Stimulated activated CD8-positive, alpha-beta memory T cell treated with anti-CD3 and anti-CD28 coated beads, Interleukin-15, amount 100 ng/mL, for 4 hours (primary cell): Measurements from ENCODE around the gene FUT7.
"Not testable (repeated sequence)": the region's sequence is repeated elsewhere in the genome, so short reads cannot be mapped to it uniquely, and the experiment has no call there.

Experiments
- DNase-seq, 2 donors: peaks; one replicate each; pipeline ENCODE4 v3.0.0-alpha.2; 2020; ENCODE audit warnings: low read depth in 2 of 2

FUT7 gene

DNA sequence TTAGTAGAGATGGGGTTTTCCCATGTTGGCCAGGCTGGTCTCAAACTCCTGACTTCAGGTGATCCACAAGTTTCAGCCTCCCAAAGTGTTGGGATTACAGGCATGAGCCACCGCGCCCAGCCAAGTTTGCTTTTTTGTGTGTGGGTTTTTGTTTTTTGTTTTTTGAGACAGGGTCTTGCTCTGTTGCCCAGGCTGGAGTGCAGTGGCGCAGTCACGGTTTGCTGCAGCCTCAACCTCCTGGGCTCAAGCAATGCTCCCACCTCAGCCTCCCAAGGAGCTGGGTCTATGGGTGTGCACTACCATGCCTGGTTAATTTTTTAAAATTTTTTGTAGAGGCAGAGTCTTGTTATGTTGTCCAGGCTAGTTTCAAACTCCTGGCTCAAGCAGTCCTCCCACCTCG lies 1.6 kb upstream of the FUT7 start:
- not testable (repeated sequence) for DNase-seq

GRCh38 chr9:137032858-137033257 lies 970 bp upstream of the FUT7 start:
- DNase-seq, result no peak

DNA sequence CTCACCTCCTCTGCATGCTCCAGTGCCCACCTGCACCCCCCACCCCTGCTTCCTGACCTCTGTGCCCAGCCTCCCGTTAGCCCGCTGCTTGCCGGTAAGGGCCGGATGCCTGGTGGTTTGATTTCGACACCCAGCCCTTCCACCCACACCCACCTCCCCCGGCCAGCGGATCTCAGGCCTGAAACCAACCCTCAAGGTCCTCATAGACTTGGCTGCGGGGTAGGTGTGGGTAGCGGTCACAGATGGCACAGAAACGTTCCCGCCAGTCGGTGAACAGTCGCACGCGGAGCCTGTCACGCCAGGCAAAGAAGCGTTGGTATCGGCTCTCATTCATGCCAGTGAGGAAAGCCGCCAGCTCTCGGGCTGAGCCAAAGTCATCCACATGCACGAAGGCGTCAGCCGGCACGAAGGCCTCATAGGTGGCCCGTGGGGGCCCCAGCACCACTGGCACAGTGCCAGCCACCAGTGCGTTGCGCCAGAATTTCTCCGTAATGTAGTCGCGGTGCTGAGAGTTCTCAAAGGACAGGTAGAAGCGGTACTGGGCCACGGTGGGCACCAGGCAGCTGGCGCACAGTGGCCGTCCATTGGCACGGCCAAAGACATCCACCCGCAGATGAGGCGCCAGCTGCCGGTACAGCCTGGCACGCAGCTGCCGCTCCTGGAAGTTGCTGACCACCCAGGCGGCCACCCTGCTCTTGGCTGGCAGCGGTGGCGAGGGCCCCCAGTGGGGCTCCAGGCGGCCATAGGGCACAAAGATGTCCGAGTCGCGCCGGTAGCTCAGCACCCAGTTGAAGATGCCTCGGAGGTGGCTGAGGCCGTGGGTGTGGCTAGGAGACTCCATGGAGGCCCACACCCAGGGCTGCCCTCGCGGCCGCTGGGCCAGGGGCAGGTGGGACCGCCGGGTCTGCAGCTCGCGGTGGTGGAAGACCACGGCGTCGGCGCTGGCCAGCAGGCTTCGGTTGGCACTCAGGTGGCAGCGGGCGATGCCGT lies 1.1 kb downstream of the FUT7 start:
- DNase-seq, result no peak

DNA sequence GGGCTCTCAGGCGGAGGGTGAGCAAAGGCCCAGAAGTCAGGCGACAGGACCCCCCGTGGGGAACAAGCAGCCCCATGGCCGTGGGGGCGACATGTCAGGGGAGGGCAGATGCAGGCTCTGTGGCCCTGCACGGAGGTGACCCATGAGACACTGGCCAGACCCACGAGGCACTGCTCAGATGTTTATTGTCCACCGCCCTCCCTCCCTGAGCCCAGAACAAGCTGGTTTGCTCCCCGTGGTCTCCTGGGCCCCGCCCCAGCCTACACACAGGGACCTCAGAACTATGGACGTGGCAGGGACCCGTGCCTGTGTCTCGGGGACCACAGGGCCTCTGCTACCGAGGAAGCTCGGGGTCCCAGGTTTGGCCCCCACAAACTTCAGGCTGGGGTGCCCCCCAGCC lies 1.9 kb downstream of the FUT7 start:
- no peak for DNase-seq

- DNase-seq, result peak in 1 of 2 donors; percentile 40
These were observed 2.6 kb downstream of the FUT7 start for GRCh38 chr9:137029058-137029936.

DNA sequence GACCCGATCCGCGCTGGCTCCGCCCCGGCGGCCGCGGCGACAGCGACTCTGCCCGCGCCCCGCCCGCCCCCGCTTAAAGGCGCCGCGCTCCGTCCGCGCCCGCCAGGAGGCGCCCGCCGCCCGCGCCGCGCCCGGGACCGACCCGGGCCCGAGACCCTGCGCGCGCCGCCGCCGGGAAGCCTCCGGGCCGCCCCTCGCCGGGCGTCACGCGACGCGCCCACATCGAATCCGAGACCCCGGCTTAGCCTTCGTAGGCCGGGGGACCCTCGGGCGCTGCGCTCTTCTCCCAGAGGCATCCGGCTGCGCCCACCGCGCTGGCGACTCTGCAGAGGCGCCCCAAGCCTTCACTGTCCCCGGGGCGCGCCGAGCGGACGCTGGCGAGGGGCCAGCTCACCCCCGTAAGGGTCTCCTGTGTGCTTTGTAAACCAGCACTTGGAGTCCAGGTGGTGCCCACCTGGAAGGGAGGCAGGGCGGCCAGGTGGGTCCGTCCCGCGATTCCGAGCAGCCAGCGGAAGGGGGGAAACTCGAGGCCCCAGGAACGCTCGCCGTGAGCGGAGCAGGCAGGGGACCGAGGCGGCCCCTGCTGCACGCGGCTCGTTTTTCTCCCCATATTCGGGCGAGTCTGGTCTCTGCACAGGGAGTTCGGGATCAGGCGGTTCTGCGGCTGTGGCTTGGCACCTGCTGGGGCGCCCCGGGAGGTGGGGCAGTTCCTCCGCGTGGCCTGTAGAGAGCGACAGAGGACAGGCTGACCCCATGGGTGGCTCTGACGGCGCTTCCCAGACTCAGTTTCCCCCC lies 3.4 kb downstream of the FUT7 start:
- peak in 1 of 2 donors; percentile 42 for DNase-seq

DNA sequence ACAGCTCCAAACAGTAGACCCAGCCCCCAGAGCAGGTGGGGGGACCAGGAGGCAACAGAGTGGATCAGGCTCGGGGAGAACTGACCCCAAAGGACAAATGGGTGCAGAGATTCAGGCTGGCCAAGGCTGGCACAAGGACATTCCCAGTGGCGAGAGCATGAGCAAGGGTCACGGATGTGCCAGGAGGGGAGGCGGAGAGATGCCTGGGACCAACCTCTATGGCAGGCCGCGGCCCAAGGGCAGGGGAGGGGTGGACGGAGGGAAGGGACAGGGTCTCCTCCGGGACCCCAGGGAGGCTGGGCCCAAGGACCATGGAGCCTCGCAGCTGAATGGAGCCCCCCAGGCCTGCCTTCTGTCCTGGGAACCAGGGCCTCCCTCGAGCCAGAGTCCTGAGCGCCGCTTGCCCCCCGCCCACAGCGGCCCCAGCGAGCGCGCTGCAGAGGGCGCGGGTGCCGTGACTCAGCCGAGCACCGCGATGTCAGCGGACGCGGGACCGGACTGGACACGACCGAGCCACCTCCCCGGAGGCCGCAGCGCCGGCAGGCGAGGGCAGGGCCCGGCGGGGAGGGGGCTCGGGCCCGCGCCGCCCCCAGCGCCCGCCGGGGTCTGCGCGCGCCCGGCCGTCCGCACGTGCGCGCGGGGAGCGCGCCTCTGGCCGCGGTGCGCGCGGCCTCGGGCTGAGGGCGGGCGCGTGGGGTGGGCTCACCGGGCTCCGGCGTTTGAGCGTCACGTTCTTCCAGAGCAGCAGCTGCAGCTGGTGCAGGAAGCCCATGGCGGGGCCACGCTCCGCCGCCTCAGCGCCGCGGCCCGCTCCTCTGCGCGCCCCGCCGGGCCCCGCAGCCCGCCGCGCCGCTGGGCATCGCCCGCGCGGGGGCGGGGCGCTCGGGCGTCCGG lies 4.3 kb downstream of the FUT7 start, which contains the start of gene ABCA2:
Gene ABCA2 (minus strand): TSS at position 869 of the 894 bp plus-strand sequence. CDS start 97 bp downstream, at position 772.
- DNase-seq, result no peak

DNA sequence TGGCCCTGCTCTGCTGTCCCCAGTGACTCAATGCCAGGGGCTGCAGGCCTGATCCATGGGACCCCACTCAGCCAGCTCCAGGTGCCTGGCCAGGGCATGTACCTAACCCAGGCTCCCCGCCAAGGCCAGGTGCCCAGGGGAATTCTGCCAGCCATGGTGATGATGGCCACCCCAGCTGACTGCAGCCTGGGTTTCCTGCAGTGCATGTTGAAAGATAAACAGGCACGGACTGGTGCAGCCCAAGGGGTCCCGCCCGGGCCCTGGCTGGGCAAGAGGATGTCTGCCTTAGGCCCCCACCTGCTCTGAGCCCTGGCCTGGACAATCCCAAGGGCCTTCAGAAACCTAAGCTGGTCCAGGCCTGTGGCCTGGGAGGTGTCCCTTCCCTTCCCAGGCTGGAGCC lies 5.1 kb downstream of the FUT7 start:
- DNase-seq, result no peak

GRCh38 chr9:137026384-137026783 lies 5.5 kb downstream of the FUT7 start:
- DNase-seq, result no peak

DNA sequence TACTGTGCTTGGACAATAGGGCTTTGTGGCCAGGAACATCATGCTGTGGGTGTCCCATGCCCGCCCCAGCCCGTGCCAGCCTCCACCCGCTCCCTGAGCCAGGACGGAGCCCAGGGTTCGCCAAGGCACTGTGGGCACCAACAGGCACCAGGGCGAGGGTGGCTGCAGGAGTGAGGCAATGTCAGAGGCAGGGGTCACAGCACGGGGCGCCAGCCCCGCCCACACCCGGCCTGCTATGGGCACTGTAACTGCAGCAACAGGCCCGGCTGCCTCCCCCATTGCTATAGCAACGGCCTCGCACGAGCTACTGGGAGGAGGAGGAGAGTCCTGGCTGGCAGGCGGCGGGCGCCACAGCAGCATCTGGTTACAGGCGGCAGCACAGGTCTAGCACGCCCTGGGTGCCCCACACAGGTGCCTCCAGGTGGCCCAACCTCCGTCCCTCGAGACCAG lies 6.3 kb downstream of the FUT7 start:
- no peak for DNase-seq

DNA sequence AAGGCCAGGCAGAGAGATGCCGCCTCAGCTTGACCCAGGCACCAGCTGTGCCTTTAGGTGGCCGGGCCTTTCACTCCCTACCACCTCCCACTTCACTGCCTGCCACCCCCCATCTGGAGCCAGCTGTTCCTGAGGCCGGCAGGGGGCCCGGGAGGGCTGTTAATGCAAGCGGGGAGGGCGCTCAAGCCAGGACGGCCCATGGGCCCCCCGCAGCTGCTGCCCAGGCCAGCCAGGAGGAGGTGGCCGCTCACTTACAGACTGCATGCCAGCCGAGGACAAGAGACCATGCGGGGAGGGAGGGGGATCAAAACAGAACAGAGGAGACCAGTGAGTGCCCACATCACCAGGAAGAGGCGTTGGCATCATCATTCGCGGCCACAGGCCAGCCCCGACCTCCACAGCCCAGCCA lies 8.3 kb downstream of the FUT7 start:
- DNase-seq, result no peak

- no peak for DNase-seq
These were observed 8.7 kb downstream of the FUT7 start for GRCh38 chr9:137023157-137023556.

DNA sequence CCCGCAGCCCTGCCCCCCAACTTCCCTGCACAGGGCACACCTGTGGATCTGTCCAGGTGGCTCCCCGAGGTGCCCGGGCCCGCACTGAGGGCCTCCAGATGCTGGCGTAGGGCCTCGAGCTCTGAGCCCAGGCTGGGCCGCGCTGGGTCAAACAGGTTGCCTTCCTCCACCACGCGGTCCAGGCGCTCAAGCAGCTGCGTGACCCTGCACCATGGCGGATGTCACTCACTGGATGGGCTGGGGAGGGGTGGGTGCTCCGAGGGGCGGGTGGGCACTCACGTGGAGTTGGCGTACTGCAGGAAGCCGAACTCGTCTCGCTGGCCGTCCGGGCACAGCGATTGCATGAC lies 9.3 kb downstream of the FUT7 start:
- no peak for DNase-seq

DNA sequence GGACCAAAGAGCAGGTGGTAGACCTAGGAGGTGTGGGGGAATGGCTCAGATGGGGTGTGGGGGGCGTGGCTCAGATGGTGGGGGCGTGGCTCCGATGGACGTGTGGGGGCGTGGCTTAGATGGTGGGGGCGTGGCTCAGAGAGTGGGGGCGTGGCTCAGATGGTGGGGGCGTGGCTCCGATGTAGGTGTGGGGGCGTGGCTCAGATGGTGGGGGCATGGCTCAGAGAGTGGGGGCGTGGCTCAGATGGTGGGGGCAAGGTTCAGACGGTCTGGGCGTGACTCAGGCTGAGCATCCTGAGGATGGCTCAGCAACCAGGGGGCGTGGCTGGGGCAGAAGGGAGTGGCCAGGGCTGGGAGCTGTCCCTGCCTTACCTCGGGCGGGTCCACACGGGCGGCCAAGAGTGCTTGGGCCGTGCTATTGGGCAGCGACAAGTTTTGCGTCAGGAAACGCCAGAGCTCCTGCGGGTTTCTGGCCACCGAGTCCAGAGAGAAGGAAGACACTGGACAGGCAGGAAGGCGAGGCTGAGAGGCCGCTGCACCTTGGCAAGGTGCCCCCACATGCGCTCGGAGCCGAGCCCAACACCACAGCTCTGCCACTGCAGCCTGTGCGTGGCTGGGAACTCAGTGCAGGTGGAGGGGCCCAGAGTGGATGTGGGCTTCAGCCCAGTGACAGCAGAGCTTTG lies 9.8 kb downstream of the FUT7 start:
- DNase-seq, result peak; percentile 42 to 52

- no peak for DNase-seq
These were observed 10.3 kb downstream of the FUT7 start for GRCh38 chr9:137021568-137021978.

GRCh38 chr9:137020771-137021567 lies 10.9 kb downstream of the FUT7 start:
- DNase-seq, result no peak

DNA sequence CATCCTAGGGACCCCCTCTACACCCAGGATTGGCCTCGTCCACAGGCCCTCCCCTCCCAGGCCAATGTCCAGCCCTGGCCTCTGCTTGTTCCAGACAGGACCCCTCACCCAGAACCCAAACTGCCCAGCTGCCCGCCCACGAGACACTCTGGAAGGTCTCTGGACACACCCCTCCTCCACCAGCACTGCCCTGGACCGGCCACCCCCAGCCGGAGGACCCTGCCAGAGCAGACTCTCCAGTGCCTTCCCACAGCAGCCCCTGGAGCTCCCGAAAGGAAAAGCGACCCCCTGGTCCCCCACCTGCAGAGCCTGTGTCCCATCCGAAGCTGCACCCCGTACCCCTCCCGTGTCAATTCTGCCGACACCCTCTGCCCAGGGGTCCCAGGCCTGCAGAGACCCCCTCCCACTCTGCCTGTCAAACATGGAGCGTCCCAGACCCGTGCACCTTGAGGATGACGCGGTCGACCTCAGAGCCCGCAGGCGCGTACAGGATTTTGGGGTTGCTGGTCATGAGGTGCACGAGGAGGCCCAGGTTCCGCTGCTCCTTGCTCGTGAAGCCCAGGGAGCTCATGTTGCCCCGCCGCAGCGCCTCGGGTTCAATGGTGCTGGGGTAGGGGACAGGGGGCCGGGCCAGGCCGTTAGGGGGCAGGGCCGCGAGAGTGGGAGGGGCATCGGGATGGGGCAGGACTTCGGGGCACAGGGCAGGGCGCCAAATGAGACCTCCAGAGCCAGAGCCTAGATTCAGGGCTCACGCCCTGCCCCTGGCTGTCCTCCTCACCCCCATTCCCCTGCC lies 11.8 kb downstream of the FUT7 start:
- no peak for DNase-seq
